Measurements from ENCODE around the gene ARPC5. TPM values are rescaled to one million over a fixed set of nuclear protein-coding genes. Genes with fewer than 3 reads are reported as not detected.

Gene ARPC5
- total and polyA plus RNA-seq, 10 of the 15 experiments (the other 5 are each of a cell fraction or from before 2014, with no cell fraction given), result 238 to 784 (median 309) TPM

- TF ChIP-seq, protein P1, sequence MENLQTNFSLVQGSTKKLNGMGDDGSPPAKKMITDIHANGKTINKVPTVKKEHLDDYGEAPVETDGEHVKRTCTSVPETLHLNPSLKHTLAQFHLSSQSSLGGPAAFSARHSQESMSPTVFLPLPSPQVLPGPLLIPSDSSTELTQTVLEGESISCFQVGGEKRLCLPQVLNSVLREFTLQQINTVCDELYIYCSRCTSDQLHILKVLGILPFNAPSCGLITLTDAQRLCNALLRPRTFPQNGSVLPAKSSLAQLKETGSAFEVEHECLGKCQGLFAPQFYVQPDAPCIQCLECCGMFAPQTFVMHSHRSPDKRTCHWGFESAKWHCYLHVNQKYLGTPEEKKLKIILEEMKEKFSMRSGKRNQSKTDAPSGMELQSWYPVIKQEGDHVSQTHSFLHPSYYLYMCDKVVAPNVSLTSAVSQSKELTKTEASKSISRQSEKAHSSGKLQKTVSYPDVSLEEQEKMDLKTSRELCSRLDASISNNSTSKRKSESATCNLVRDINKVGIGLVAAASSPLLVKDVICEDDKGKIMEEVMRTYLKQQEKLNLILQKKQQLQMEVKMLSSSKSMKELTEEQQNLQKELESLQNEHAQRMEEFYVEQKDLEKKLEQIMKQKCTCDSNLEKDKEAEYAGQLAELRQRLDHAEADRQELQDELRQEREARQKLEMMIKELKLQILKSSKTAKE (IDR thresholded peaks at IDR 0.05; ENCODE audit: low read depth, poor library complexity, severe bottlenecking), result no peak
- no peak for TF ChIP-seq HSF1 (IDR thresholded peaks at IDR 0.05; ENCODE audit: low read depth, low read length)
- TF ChIP-seq SUZ12 (IDR thresholded peaks at IDR 0.05; ENCODE audit: unreplicated experiment), result no peak
- no peak for TF ChIP-seq REST (IDR thresholded peaks at IDR 0.05; ENCODE audit: low read depth, low read length)
- TF ChIP-seq, protein P2, sequence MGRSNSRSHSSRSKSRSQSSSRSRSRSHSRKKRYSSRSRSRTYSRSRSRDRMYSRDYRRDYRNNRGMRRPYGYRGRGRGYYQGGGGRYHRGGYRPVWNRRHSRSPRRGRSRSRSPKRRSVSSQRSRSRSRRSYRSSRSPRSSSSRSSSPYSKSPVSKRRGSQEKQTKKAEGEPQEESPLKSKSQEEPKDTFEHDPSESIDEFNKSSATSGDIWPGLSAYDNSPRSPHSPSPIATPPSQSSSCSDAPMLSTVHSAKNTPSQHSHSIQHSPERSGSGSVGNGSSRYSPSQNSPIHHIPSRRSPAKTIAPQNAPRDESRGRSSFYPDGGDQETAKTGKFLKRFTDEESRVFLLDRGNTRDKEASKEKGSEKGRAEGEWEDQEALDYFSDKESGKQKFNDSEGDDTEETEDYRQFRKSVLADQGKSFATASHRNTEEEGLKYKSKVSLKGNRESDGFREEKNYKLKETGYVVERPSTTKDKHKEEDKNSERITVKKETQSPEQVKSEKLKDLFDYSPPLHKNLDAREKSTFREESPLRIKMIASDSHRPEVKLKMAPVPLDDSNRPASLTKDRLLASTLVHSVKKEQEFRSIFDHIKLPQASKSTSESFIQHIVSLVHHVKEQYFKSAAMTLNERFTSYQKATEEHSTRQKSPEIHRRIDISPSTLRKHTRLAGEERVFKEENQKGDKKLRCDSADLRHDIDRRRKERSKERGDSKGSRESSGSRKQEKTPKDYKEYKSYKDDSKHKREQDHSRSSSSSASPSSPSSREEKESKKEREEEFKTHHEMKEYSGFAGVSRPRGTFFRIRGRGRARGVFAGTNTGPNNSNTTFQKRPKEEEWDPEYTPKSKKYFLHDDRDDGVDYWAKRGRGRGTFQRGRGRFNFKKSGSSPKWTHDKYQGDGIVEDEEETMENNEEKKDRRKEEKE (IDR thresholded peaks at IDR 0.05), result no peak
- TF ChIP-seq KAT2A (conservative IDR thresholded peaks at IDR 0.05; ENCODE audit: control insufficient read depth, low read depth, low read length), result no peak
- TF ChIP-seq TCF12 (IDR thresholded peaks at IDR 0.05; ENCODE audit: low read depth, low read length), result no peak
- TF ChIP-seq MYB (IDR thresholded peaks at IDR 0.05; ENCODE audit: borderline replicate concordance, low read depth, low read length), result no peak
These were observed 57.6 kb downstream of the ARPC5 start (continued) for GRCh38 chr1:183577897-183578465.

All from GM12878 (cell line).